Mesendoderm (in vitro differentiated cells): ENCODE data around the gene OR13C3.
"Not testable (repeated sequence)": the region's sequence is repeated elsewhere in the genome, so short reads cannot be mapped to it uniquely, and the experiment has no call there.

Experiments used
- DNase-seq: peaks from one replicate; pipeline ENCODE4 v3.0.0; 2013
- H2AK5ac ChIP-seq: 2 replicates; pipeline ENCODE4 v1.6.1; 2013; ENCODE audit warnings: low read length, inconsistent platforms
- H2BK120ac ChIP-seq: 2 replicates; pipeline ENCODE4 v1.6.1; 2013; ENCODE audit warnings: low read depth, mild to moderate bottlenecking, low read length, moderate library complexity, mixed read lengths
- H2BK15ac ChIP-seq: replicated peaks from 2 replicates; pipeline ENCODE4 v1.6.1; 2013; ENCODE audit warnings: low read depth, mild to moderate bottlenecking, moderate library complexity
- H2BK5ac ChIP-seq: 2 replicates; pipeline ENCODE4 v1.6.1; 2013; ENCODE audit warnings: low read length, inconsistent platforms
- H3K18ac ChIP-seq: 2 replicates; pipeline ENCODE4 v1.6.1; 2013; ENCODE audit warnings: mild to moderate bottlenecking, low read length, mixed read lengths
- H3K23ac ChIP-seq: one replicate; pipeline ENCODE4 v1.6.1; 2013; ENCODE audit warnings: low read length
- H3K27ac ChIP-seq: 2 replicates; pipeline ENCODE4 v1.5.1; 2013; ENCODE audit warnings: low read depth, mild to moderate bottlenecking, inconsistent platforms, low read length, moderate library complexity
- H3K27me3 ChIP-seq: 2 replicates; pipeline ENCODE4 v1.6.1; 2013; ENCODE audit warnings: low read length, control low read depth, mild to moderate bottlenecking, inconsistent platforms; ENCODE audit not compliant: insufficient read depth, poor library complexity
- H3K36me3 ChIP-seq: 2 replicates; pipeline ENCODE4 v1.6.1; 2013; ENCODE audit warnings: low read length, inconsistent platforms; ENCODE audit not compliant: control insufficient read depth, insufficient read depth
- H3K4ac ChIP-seq: one replicate; pipeline ENCODE4 v1.6.1; 2013; ENCODE audit warnings: low read depth, mild to moderate bottlenecking, low read length, moderate library complexity
- H3K4me1 ChIP-seq: 2 replicates; pipeline ENCODE4 v1.6.1; 2013; ENCODE audit warnings: low read depth, low read length, inconsistent platforms; ENCODE audit not compliant: control insufficient read depth
- H3K4me2 ChIP-seq: 2 replicates; pipeline ENCODE4 v1.6.1; 2013; ENCODE audit warnings: low read length
- H3K4me3 ChIP-seq: 2 replicates; pipeline ENCODE4 v1.5.1; 2013; ENCODE audit warnings: mild to moderate bottlenecking, low read length
- H3K56ac ChIP-seq: one replicate; pipeline ENCODE4 v1.6.1; 2013; ENCODE audit warnings: low read length
- H3K79me1 ChIP-seq: 2 replicates; pipeline ENCODE4 v1.6.1; 2013; ENCODE audit warnings: low read length, inconsistent platforms
- H3K79me2 ChIP-seq: 2 replicates; pipeline ENCODE4 v1.6.1; 2013; ENCODE audit warnings: mild to moderate bottlenecking, low read length; ENCODE audit not compliant: control insufficient read depth, insufficient read depth
- H3K9ac ChIP-seq: 2 replicates; pipeline ENCODE4 v1.6.1; 2013; ENCODE audit warnings: low read length, inconsistent platforms
- H4K5ac ChIP-seq: one replicate; pipeline ENCODE4 v1.6.1; 2013; ENCODE audit warnings: low read length
- H4K8ac ChIP-seq: one replicate; pipeline ENCODE4 v1.6.1; 2013; ENCODE audit warnings: low read depth, mild to moderate bottlenecking, control low read depth, low read length, moderate library complexity
- whole genome bisulfite sequencing: extraction: QIAGEN DNeasy Blood & Tissue Kit; methylation state at CpG from one replicate; pipeline ENCODE4 v1.1.7; 2013; ENCODE audit warnings: low lambda C conversion rate, missing lambda C conversion rate; ENCODE audit not compliant: insufficient coverage; ENCODE audit errors: extremely low coverage; 5-methylcytosine and 5-hydroxymethylcytosine counted together

The OR13C3 gene

GRCh38 chr9:104527109-104527508 lies 9.5 kb downstream of the OR13C3 start, which contains the start of gene OR13C4:
Gene OR13C4 (minus strand): TSS chr9:104527209. CDS start chr9:104527209, 0 bp downstream.
- H3K36me3 ChIP-seq = no peaks in the 10 kb centered on the region
- H2BK120ac ChIP-seq = no peak within 1 kb of the TSS
- no peak within 1 kb of the TSS for H2BK5ac ChIP-seq
- H3K4ac ChIP-seq = no peak within 1 kb of the TSS
- H3K18ac ChIP-seq = no peak within 1 kb of the TSS
- H3K79me2 ChIP-seq = no peaks in the 10 kb centered on the region
- H3K23ac ChIP-seq = no peak within 1 kb of the TSS
- H2AK5ac ChIP-seq = no peak within 1 kb of the TSS
- no peak within 1 kb of the TSS for H2BK15ac ChIP-seq
- no peaks in the 10 kb centered on the region for H3K79me1 ChIP-seq
- no peaks in the 10 kb centered on the region for H3K27me3 ChIP-seq
- H3K56ac ChIP-seq = no peak within 1 kb of the TSS
- H3K4me1 ChIP-seq = no peaks in the 10 kb centered on the region
- no peak within 1 kb of the TSS for H3K4me2 ChIP-seq
- DNase-seq = no peak
- no peak within 1 kb of the TSS for H4K8ac ChIP-seq
- H3K4me3 ChIP-seq = no peak within 1 kb of the TSS
- H3K9ac ChIP-seq = no peak within 1 kb of the TSS
- H3K27ac ChIP-seq = no peak within 1 kb of the TSS
- no peak within 1 kb of the TSS for H4K5ac ChIP-seq

- H3K9ac ChIP-seq, H3K4me3 ChIP-seq, H3K4me1 ChIP-seq, H4K5ac ChIP-seq, H3K79me2 ChIP-seq, H2AK5ac ChIP-seq, H2BK5ac ChIP-seq, H3K4me2 ChIP-seq, H3K27me3 ChIP-seq, H3K18ac ChIP-seq, H3K56ac ChIP-seq, H3K23ac ChIP-seq, H4K8ac ChIP-seq, H2BK15ac ChIP-seq, H3K36me3 ChIP-seq, H3K4ac ChIP-seq, DNase-seq, H2BK120ac ChIP-seq, H3K79me1 ChIP-seq, H3K27ac ChIP-seq: not testable (repeated sequence)
- WGBS = no CpG with 5 or more reads among the region's 10 CpGs
These were observed 16.4 kb downstream of the OR13C3 start for GRCh38 chr9:104520241-104520640.

GRCh38 chr9:104514901-104515300 lies 21.8 kb downstream of the OR13C3 start:
- H3K36me3 ChIP-seq = no peaks in the 10 kb centered on the region
- no peak overlapping the region for H3K4me3 ChIP-seq
- H3K27ac ChIP-seq = no peak overlapping the region
- H3K23ac ChIP-seq = no peak overlapping the region
- no peak overlapping the region for H3K4me2 ChIP-seq
- no peaks in the 10 kb centered on the region for H3K79me1 ChIP-seq
- H2BK15ac ChIP-seq = no peak overlapping the region
- H3K9ac ChIP-seq = no peak overlapping the region
- no peak overlapping the region for H2BK5ac ChIP-seq
- no peak overlapping the region for H2AK5ac ChIP-seq
- no CpG with 5 or more reads among the region's 5 CpGs for WGBS
- no peaks in the 10 kb centered on the region for H3K4me1 ChIP-seq
- H2BK120ac ChIP-seq = no peak overlapping the region
- H3K4ac ChIP-seq = no peak overlapping the region
- H3K56ac ChIP-seq = no peak overlapping the region
- no peak overlapping the region for H4K8ac ChIP-seq
- no peak overlapping the region for H3K18ac ChIP-seq
- no peaks in the 10 kb centered on the region for H3K27me3 ChIP-seq
- no peak overlapping the region for H4K5ac ChIP-seq
- DNase-seq = no peak
- no peaks in the 10 kb centered on the region for H3K79me2 ChIP-seq

GRCh38 chr9:104506565-104506964 lies 30.1 kb downstream of the OR13C3 start:
- no peak overlapping the region for H3K18ac ChIP-seq
- H3K79me1 ChIP-seq = no peaks in the 10 kb centered on the region
- no peak overlapping the region for H3K4ac ChIP-seq
- H3K4me2 ChIP-seq = no peak overlapping the region
- H3K27ac ChIP-seq = no peak overlapping the region
- H3K23ac ChIP-seq = no peak overlapping the region
- H3K4me1 ChIP-seq = no peaks in the 10 kb centered on the region
- DNase-seq = no peak
- no peak overlapping the region for H4K5ac ChIP-seq
- no peaks in the 10 kb centered on the region for H3K36me3 ChIP-seq
- no peak overlapping the region for H3K9ac ChIP-seq
- no peak overlapping the region for H2BK5ac ChIP-seq
- H3K79me2 ChIP-seq = no peaks in the 10 kb centered on the region
- H3K27me3 ChIP-seq = no peaks in the 10 kb centered on the region
- no peak overlapping the region for H2BK120ac ChIP-seq
- H4K8ac ChIP-seq = no peak overlapping the region
- no peak overlapping the region for H2AK5ac ChIP-seq
- H3K4me3 ChIP-seq = no peak overlapping the region
- no peak overlapping the region for H3K56ac ChIP-seq
- H2BK15ac ChIP-seq = no peak overlapping the region

GRCh38 chr9:104503963-104504362 lies 32.7 kb downstream of the OR13C3 start, which contains the start of gene OR13F1:
Gene OR13F1 (plus strand): TSS chr9:104504263. CDS start chr9:104504263, 0 bp downstream.
- Histone ChIP-seq H4K8ac (no peak within 1 kb of the TSS), H2AK5ac (no peak within 1 kb of the TSS), H2BK5ac (no peak within 1 kb of the TSS), H3K56ac (no peak within 1 kb of the TSS), H3K23ac (no peak within 1 kb of the TSS), H3K36me3 (no peaks in the 10 kb centered on the region), H3K79me1 (no peaks in the 10 kb centered on the region), H3K27me3 (no peaks in the 10 kb centered on the region), H3K4me2 (no peak within 1 kb of the TSS), H2BK15ac (no peak within 1 kb of the TSS), H3K4me3 (no peak within 1 kb of the TSS), H3K18ac (no peak within 1 kb of the TSS), H4K5ac (no peak within 1 kb of the TSS), H3K4me1 (no peaks in the 10 kb centered on the region), H2BK120ac (no peak within 1 kb of the TSS), H3K27ac (no peak within 1 kb of the TSS), H3K9ac (no peak within 1 kb of the TSS), H3K4ac (no peak within 1 kb of the TSS), H3K79me2 (no peaks in the 10 kb centered on the region)
- no peak for DNase-seq
- WGBS = no CpG with 5 or more reads among the region's 5 CpGs

- H4K5ac ChIP-seq = no peak overlapping the region
- no peaks in the 10 kb centered on the region for H3K79me1 ChIP-seq
- no peaks in the 10 kb centered on the region for H3K79me2 ChIP-seq
- no peak overlapping the region for H2BK15ac ChIP-seq
- H3K4me3 ChIP-seq = no peak overlapping the region
- no peak overlapping the region for H3K56ac ChIP-seq
- H3K36me3 ChIP-seq = no peaks in the 10 kb centered on the region
- H3K9ac ChIP-seq = no peak overlapping the region
- H3K27me3 ChIP-seq = no peaks in the 10 kb centered on the region
- H3K18ac ChIP-seq = no peak overlapping the region
- H3K4ac ChIP-seq = no peak overlapping the region
- H4K8ac ChIP-seq = no peak overlapping the region
- no peak overlapping the region for H3K27ac ChIP-seq
- H3K4me1 ChIP-seq = no peaks in the 10 kb centered on the region
- H3K4me2 ChIP-seq = no peak overlapping the region
- no peak overlapping the region for H2BK120ac ChIP-seq
- no peak for DNase-seq
- no peak overlapping the region for H2BK5ac ChIP-seq
- no peak overlapping the region for H2AK5ac ChIP-seq
- H3K23ac ChIP-seq = no peak overlapping the region
These were observed 33.2 kb downstream of the OR13C3 start for GRCh38 chr9:104503440-104503839.
